Right lobe of liver (tissue), 4 donors: Measurements from ENCODE around the gene FRMD4A.

ENCODE experiments used
- CTCF ChIP-seq, 4 donors: fragments of 200-600 bp in 3 of 4; fragments of 450-650 bp in 1 of 4; IDR thresholded peaks; one replicate each; pipeline versions ENCODE4 v1.5.1 to v1.8.0; 2016 to 2022; ENCODE audit warnings: antibody characterized with exemption in 4 of 4, mild to moderate bottlenecking in 2 of 4
- POLR2A ChIP-seq: fragments of 450-650 bp; IDR thresholded peaks from one replicate; pipeline ENCODE4 v1.6.1; 2017; ENCODE audit warnings: antibody characterized with exemption, mild to moderate bottlenecking
- donor health status: DM: no; HTN: no; CAD: no.
- donor health status: DM: no; HTN: no; CAD: no.
- donor health status: DM: no; HTN: yes; CAD: no.

GRCh38 chr10:13862546-13863233 is 468.0 kb downstream of the FRMD4A start:
- TF ChIP-seq CTCF (IDR thresholded peaks at IDR 0.05) (no peak), POLR2A (no peak)
